NB4 (cell line): ENCODE measurements around the gene RPP25.

Source experiments
- POLR2A ChIP-seq: IDR thresholded peaks from 2 replicates; pipeline ENCODE4 v1.6.1; 2011; ENCODE audit warnings: mild to moderate bottlenecking; ENCODE audit not compliant: insufficient read length; ENCODE audit errors: extremely low read depth
- TF ChIP-seq, protein P1 (sequence below): IDR thresholded peaks from one replicate; pipeline ENCODE4 v1.5.1; 2012; ENCODE audit warnings: low read depth, low read length
- TF ChIP-seq, protein P2 (sequence below): IDR thresholded peaks from 2 replicates; pipeline ENCODE4 v1.6.1; 2011; ENCODE audit warnings: low read depth, low read length

DNA sequence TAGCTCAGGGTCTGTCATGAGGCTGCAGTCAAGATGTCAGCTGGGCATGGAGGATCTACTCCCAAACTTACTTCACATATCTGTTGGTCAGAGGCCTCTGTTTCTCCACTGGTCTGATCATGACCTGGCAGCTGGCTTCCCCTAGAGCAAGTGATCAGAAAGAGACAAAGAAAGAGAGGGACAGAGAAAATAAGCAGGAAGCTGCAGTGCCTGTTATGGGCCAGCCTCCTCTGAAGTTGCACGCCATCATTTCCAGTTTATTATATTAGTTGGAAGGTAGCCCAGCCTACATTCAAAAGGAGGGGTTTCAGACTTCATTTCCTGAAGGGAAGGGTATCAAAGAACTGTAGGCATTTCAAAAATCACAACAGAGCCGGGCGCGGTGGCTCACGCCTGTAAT lies 5.0 kb upstream of the RPP25 start:
- TF ChIP-seq, protein P1, sequence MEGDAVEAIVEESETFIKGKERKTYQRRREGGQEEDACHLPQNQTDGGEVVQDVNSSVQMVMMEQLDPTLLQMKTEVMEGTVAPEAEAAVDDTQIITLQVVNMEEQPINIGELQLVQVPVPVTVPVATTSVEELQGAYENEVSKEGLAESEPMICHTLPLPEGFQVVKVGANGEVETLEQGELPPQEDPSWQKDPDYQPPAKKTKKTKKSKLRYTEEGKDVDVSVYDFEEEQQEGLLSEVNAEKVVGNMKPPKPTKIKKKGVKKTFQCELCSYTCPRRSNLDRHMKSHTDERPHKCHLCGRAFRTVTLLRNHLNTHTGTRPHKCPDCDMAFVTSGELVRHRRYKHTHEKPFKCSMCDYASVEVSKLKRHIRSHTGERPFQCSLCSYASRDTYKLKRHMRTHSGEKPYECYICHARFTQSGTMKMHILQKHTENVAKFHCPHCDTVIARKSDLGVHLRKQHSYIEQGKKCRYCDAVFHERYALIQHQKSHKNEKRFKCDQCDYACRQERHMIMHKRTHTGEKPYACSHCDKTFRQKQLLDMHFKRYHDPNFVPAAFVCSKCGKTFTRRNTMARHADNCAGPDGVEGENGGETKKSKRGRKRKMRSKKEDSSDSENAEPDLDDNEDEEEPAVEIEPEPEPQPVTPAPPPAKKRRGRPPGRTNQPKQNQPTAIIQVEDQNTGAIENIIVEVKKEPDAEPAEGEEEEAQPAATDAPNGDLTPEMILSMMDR, result no peak
- TF ChIP-seq POLR2A, result no peak
- TF ChIP-seq, protein P2, sequence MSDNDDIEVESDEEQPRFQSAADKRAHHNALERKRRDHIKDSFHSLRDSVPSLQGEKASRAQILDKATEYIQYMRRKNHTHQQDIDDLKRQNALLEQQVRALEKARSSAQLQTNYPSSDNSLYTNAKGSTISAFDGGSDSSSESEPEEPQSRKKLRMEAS, result no peak
